ENCODE measurements around the gene CHST11. TPM values are rescaled to one million over a fixed set of nuclear protein-coding genes. Genes with fewer than 3 reads are reported as not detected.

CHST11 gene
- total RNA-seq, 3 donors from 2014 or later: 12.5 to 16.4 (median 15.5) TPM

DNA sequence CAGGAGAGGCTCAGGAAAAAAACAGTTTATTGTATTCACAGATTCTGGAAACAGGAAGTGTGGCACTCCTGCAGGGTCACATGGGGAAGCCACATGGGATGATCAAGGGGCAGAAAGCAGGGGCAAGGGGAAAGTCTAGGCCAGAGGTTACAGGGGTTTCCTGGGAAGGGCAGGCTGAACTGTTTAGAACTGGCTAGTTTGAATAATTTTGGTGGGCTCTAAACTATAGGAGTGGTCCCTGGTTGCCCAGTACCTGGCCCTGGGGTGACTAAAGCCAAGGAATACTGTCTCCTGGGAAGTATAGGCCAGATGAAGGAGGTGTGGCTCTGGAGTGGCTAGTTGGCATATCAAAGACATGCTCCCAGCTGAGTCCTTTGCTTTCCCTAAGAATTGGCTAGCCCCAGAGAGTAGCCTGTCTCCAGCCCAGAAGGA is 332.1 kb downstream of the CHST11 start:
- H3K36me3 ChIP-seq: no peaks in the 10 kb centered on the region
- no peaks in the 10 kb centered on the region for H3K27me3 ChIP-seq
- no peaks in the 10 kb centered on the region for H3K9me3 ChIP-seq
- DNase-seq (ENCODE audit: low spot score in 2 of 2): no peak
- intact Hi-C loops (cut with DNase I; ENCODE audit: low total_unique reads): no loop called here
- H3K4me3 ChIP-seq: no peak overlapping the region
- H3K4me1 ChIP-seq: no peaks in the 10 kb centered on the region
- TF ChIP-seq, protein P1, sequence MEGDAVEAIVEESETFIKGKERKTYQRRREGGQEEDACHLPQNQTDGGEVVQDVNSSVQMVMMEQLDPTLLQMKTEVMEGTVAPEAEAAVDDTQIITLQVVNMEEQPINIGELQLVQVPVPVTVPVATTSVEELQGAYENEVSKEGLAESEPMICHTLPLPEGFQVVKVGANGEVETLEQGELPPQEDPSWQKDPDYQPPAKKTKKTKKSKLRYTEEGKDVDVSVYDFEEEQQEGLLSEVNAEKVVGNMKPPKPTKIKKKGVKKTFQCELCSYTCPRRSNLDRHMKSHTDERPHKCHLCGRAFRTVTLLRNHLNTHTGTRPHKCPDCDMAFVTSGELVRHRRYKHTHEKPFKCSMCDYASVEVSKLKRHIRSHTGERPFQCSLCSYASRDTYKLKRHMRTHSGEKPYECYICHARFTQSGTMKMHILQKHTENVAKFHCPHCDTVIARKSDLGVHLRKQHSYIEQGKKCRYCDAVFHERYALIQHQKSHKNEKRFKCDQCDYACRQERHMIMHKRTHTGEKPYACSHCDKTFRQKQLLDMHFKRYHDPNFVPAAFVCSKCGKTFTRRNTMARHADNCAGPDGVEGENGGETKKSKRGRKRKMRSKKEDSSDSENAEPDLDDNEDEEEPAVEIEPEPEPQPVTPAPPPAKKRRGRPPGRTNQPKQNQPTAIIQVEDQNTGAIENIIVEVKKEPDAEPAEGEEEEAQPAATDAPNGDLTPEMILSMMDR (IDR thresholded peaks at IDR 0.05): no peak
- TF ChIP-seq POLR2A (IDR thresholded peaks at IDR 0.05) (no peak), POLR2AphosphoS5 (IDR thresholded peaks at IDR 0.05) (no peak)
- no peak overlapping the region for H3K27ac ChIP-seq

DNA sequence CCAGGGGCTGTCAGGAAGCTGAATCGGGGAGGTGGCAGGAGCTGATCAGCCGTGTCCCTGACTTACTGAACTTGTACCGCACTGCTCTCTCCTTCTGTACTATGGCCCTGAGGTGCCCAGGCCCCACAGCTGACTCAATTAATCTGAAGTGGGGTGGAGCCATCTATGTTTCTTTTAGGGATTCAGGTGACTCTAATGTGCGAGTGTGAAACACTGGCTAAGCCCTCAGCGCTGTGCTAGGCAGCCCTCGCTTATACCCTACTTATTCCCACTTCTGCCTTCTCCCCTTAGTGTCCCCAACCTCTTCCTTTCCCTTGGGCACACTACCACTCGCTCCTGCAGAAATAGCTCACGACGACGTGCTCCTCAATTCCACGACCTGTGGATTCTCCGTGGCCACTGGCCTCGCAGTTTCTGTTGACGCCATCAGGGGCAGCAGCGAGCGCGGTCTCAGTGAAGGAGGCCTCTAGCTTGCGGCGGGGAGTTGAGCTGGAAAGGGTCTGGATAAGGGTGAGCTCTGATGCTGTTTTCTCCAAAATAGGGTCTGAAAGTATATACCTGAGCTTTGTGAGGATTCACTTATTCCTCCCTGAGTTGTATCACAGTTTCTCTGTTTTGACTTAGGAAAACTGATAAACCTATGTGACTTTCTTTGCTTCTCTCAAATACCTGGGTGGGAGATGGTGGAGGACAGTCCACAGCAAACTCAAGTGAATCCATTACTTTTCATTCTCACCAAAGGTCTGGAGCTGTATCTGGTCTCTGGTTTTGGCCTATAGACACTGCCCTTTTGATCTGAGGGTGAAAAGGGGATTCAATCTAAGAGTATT is 333.8 kb downstream of the CHST11 start:
- Histone ChIP-seq H3K9me3 (no peaks in the 10 kb centered on the region), H3K4me1 (no peaks in the 10 kb centered on the region), H3K27ac (no peak overlapping the region), H3K27me3 (no peaks in the 10 kb centered on the region), H3K4me3 (no peak overlapping the region), H3K36me3 (no peaks in the 10 kb centered on the region)
- intact Hi-C loops (cut with DNase I; ENCODE audit: low total_unique reads): no loop called here
- TF ChIP-seq, protein P1 (IDR thresholded peaks at IDR 0.05): peak in 2 of 3 donors; percentile 23 to 27
- no peak for TF ChIP-seq POLR2AphosphoS5 (IDR thresholded peaks at IDR 0.05)
- TF ChIP-seq POLR2A (IDR thresholded peaks at IDR 0.05): no peak
- DNase-seq (ENCODE audit: low spot score in 2 of 2): no peak

DNA sequence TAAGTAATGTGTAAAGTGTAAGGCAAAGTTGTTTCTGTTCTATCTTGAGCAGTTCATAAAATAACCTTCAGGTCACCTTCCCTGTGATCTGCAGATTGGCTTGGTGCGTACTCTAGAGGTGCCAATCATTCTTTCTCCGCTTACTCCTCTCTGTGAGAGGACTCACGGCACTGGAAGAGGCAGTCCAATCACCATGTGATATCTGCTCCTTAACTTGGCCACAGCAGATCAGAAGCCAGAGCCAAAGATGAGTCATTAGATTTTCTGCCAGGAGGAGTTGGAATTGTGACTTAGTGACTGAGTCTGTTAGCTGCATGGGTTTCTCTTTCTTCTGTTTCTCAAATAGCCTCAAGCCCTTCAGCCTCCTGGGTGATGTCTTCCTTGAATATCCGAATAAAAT is 335.8 kb downstream of the CHST11 start:
- H3K27me3 ChIP-seq: no peaks in the 10 kb centered on the region
- intact Hi-C loops (cut with DNase I; ENCODE audit: low total_unique reads): no loop called here
- H3K36me3 ChIP-seq: no peaks in the 10 kb centered on the region
- peak in 1 of 2 donors; percentile 44 for DNase-seq (ENCODE audit: low spot score in 2 of 2)
- no peak for TF ChIP-seq POLR2A (IDR thresholded peaks at IDR 0.05)
- TF ChIP-seq, protein P1 (IDR thresholded peaks at IDR 0.05): no peak
- TF ChIP-seq POLR2AphosphoS5 (IDR thresholded peaks at IDR 0.05): no peak
- H3K4me1 ChIP-seq: no peaks in the 10 kb centered on the region
- no peak overlapping the region for H3K4me3 ChIP-seq
- peak overlapping the region in 1 of 2 donors; percentile 9 for H3K27ac ChIP-seq
- no peaks in the 10 kb centered on the region for H3K9me3 ChIP-seq

DNA sequence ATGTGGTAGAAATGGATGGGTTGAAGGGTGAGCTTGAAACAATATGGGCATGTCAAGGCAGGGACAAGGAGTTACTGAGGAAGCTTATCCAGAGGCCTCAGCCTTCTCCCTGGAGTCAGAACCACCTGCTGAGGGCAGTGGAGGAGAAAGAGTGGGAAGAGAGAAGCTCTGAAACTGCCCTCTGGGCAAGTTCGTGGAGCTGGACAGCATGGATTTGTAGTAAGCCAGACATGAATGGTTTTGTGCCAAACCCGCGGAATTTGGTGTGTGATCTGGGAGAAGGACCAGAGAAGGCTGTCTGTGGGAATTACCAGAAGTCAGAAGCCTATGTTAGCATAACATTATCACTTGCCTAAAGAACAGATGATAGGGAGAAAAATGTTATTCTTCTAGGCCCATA is 336.5 kb downstream of the CHST11 start:
- peak in 1 of 2 donors; percentile 69 for DNase-seq (ENCODE audit: low spot score in 2 of 2)
- intact Hi-C loops (cut with DNase I; ENCODE audit: low total_unique reads): no loop called here
- TF ChIP-seq POLR2AphosphoS5 (IDR thresholded peaks at IDR 0.05) (no peak), POLR2A (IDR thresholded peaks at IDR 0.05) (no peak)
- TF ChIP-seq, protein P1 (IDR thresholded peaks at IDR 0.05): no peak

DNA sequence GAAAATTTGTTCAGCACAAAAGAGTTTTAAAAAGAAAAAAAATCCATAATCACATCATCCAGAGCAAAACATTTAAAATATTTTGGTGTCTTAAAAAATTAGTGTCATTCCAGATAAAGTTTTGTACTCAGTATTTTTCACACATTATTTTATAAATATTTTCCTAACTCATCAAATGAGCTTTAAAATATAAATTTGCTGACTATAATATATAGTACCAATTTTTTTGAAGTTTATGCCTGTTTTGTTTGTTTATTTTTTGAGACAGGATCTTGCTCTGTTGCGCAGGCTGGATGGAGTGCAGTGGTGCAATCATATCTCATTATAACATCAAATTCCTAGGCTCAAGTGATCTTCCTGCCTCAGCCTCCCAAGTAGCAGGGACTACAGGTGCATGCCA is 337.2 kb downstream of the CHST11 start:
- no peaks in the 10 kb centered on the region for H3K4me1 ChIP-seq
- intact Hi-C loops (cut with DNase I; ENCODE audit: low total_unique reads): no loop called here
- no peaks in the 10 kb centered on the region for H3K9me3 ChIP-seq
- H3K27ac ChIP-seq: no peak overlapping the region
- no peaks in the 10 kb centered on the region for H3K36me3 ChIP-seq
- no peak overlapping the region for H3K4me3 ChIP-seq
- DNase-seq (ENCODE audit: low spot score in 2 of 2): no peak
- TF ChIP-seq POLR2AphosphoS5 (IDR thresholded peaks at IDR 0.05) (no peak), POLR2A (IDR thresholded peaks at IDR 0.05) (no peak)
- TF ChIP-seq, protein P1 (IDR thresholded peaks at IDR 0.05): no peak
- H3K27me3 ChIP-seq: no peaks in the 10 kb centered on the region

More for the DNA sequence above, 336.5 kb downstream of the CHST11 start:
- no peaks in the 10 kb centered on the region for H3K36me3 ChIP-seq
- no peak overlapping the region for H3K4me3 ChIP-seq
- no peaks in the 10 kb centered on the region for H3K27me3 ChIP-seq
- no peaks in the 10 kb centered on the region for H3K9me3 ChIP-seq
- peak overlapping the region in 1 of 2 donors; percentile 9 for H3K27ac ChIP-seq
- H3K4me1 ChIP-seq: no peaks in the 10 kb centered on the region

Data from breast epithelium (tissue), 4 donors.